ENCODE measurements around the gene TBC1D22A.

- no peak for TF ChIP-seq CTCF (IDR thresholded peaks at IDR 0.05; ENCODE audit: low read length)
- TF ChIP-seq EZH2 (IDR thresholded peaks at IDR 0.05; ENCODE audit: borderline replicate concordance, low read length): no peak
Observed at GRCh38 chr22:46968359-46968740, 205.9 kb downstream of the TBC1D22A start.
